Testis (tissue), 3 donors: ENCODE data around the gene HELQ. TPM values are rescaled to one million over a fixed set of nuclear protein-coding genes. Genes with fewer than 3 reads are reported as not detected.
"Not testable (repeated sequence)": the region's sequence is repeated elsewhere in the genome, so short reads cannot be mapped to it uniquely, and the experiment has no call there.

Source experiments
- DNase-seq: peaks from one replicate; pipeline ENCODE4 v3.0.0-alpha.2; 2019
- H3K27ac ChIP-seq, 2 donors: fragments of 200-600 bp; sonication (generic); one replicate each; pipeline ENCODE4 v1.5.1; 2019
- H3K27me3 ChIP-seq: fragments of 200-600 bp; sonication (generic); one replicate; pipeline ENCODE4 v1.5.1; 2019
- H3K36me3 ChIP-seq: fragments of 200-600 bp; sonication (generic); one replicate; pipeline ENCODE4 v1.5.1; 2017; ENCODE audit warnings: low read depth; ENCODE audit errors: missing control alignments
- H3K4me1 ChIP-seq: fragments of 200-600 bp; sonication (generic); one replicate; pipeline ENCODE4 v1.5.1; 2019
- H3K4me3 ChIP-seq, 2 donors: fragments of 200-600 bp; sonication (generic); one replicate each; pipeline ENCODE4 v1.5.1; 2017 to 2019
- H3K9me3 ChIP-seq: fragments of 200-600 bp; sonication (generic); one replicate; pipeline ENCODE4 v1.5.1; 2017
- POLR2A ChIP-seq: fragments of 450-650 bp; IDR thresholded peaks from one replicate; pipeline ENCODE4 v1.6.1; 2017; ENCODE audit warnings: antibody characterized with exemption, mild to moderate bottlenecking, moderate library complexity
- WGBS, 2 donors: methylation state at CpG; one replicate each; pipeline ENCODE4 v1.1.5; 2018; 5-methylcytosine and 5-hydroxymethylcytosine counted together
- intact Hi-C: fragments of 100-400 bp; cut with DNase I; formaldehyde crosslinking; loops from one replicate; pipeline ENCODE4 v1.15.1; 2023; ENCODE audit warnings: low total_unique reads
- polyA plus RNA-seq: library from polyadenylated mRNA; stranded (reverse); fragments of 350-450 nt; fragmentation: Illumina TruSeq; extraction: RNeasy Lipid Tissue Mini Kit (QIAGEN cat#74804); gene quantifications from one replicate; pipeline ENCODE4 v1.2.3, GENCODE V29; 2014; ENCODE audit warnings: low read depth, low replicate concordance; ENCODE audit not compliant: insufficient read depth
- total RNA-seq, 2 donors: library from RNA; depleted of rRNA; stranded (reverse); fragments of >200 nt; gene quantifications; one replicate each; pipeline ENCODE4 v1.2.3, GENCODE V29; 2016
- TF ChIP-seq, protein P1 (sequence below), 3 experiments: fragments of 450-650 bp in 2 of 3; fragments of 200-600 bp in 1 of 3; sonication (generic) in 1 of 3; IDR thresholded peaks; one replicate each; pipeline ENCODE4 v1.5.1; 2016 to 2019; ENCODE audit warnings: antibody characterized with exemption in 3 of 3, mild to moderate bottlenecking in 2 of 3, moderate library complexity in 1 of 3

The HELQ gene
- total and polyA plus RNA-seq, 3 donors from 2014 or later: 11.8 to 23.3 (median 17.5) TPM

DNA sequence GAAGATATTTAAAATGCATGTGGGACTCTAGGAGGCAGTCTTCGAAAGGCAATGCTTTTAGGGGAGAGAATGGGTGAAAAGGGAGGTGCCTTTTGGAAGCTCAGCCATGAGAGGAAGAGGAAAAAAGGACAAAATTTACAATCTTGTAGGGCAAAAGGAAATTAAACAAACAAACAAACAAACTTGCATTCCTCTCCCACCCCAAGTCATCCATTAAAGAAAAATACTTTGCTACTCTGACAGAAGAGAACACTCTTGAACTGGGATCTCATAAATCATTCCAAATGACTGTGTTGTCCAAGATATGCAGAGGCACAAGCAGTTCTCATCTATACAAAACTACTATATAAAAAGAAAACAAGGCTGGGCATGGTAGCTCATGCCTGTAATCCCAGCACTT lies 46.7 kb downstream of the HELQ start:
- no peak overlapping the region for H3K4me3 ChIP-seq
- 80 to 85% methylated on average over 1 of the region's 1 CpG for WGBS, 2 donors
- H3K4me1 ChIP-seq: no peaks in the 10 kb centered on the region
- H3K27ac ChIP-seq: no peak overlapping the region
- H3K36me3 ChIP-seq: no peaks in the 10 kb centered on the region
- intact Hi-C loops: no loop called here
- DNase-seq: no peak
- no peaks in the 10 kb centered on the region for H3K9me3 ChIP-seq
- TF ChIP-seq, protein P1, sequence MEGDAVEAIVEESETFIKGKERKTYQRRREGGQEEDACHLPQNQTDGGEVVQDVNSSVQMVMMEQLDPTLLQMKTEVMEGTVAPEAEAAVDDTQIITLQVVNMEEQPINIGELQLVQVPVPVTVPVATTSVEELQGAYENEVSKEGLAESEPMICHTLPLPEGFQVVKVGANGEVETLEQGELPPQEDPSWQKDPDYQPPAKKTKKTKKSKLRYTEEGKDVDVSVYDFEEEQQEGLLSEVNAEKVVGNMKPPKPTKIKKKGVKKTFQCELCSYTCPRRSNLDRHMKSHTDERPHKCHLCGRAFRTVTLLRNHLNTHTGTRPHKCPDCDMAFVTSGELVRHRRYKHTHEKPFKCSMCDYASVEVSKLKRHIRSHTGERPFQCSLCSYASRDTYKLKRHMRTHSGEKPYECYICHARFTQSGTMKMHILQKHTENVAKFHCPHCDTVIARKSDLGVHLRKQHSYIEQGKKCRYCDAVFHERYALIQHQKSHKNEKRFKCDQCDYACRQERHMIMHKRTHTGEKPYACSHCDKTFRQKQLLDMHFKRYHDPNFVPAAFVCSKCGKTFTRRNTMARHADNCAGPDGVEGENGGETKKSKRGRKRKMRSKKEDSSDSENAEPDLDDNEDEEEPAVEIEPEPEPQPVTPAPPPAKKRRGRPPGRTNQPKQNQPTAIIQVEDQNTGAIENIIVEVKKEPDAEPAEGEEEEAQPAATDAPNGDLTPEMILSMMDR (IDR thresholded peaks at IDR 0.05): no peak
- no peak for TF ChIP-seq POLR2A
- no peaks in the 10 kb centered on the region for H3K27me3 ChIP-seq

DNA sequence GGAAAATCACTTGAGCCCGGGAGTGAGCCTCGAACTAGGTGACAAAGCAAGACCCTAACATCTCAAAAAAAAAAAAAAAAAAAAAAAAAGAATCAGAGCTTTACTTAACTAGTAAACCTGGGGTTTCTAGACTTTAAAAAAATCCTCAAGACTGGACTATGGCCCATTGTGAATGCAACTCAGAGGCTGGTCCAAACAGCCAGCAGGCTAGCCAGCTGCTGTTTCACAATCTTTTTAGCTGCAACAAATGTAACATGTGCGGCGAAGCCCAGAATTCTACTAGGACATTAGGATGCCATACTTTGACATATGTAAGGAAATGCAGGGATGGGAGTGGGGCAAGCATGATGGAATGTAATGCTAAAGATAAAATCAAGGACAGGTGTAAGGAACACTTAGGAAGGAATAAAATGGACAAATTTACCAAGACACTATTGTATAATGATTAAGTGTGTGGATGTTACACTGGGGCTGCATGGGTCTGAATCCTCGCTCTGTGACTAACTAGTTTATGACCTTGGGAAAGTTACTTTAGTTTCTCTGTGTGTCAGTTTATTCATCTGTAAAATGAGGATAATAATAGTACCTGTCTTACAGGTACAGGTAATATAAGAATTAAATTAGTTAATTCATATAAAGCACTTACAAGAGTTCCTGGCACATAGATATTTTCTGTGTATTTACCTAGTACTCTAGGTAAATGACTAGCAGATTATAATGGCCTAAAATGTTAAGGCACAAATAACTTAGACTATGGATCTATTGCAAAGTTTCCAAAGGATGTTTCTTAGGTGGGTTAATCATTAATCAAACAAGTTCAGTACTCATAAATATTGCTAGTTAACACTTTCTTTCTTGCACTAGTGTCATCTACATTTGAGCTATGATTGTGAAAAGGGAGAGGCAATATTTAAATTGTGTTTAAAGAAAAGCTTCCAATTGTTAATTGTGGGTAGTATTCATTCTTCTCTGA lies 49.5 kb downstream of the HELQ start:
- H3K27ac ChIP-seq: no peak overlapping the region
- H3K36me3 ChIP-seq: no peaks in the 10 kb centered on the region
- H3K4me1 ChIP-seq: no peaks in the 10 kb centered on the region
- 76 to 82% methylated on average over 5 of the region's 5 CpGs for WGBS, 2 donors
- peak; percentile 20 for DNase-seq
- no peak overlapping the region for H3K4me3 ChIP-seq
- H3K9me3 ChIP-seq: no peaks in the 10 kb centered on the region
- TF ChIP-seq, protein P1 (IDR thresholded peaks at IDR 0.05): no peak
- no peak for TF ChIP-seq POLR2A
- intact Hi-C loops: no loop called here
- H3K27me3 ChIP-seq: no peaks in the 10 kb centered on the region

DNA sequence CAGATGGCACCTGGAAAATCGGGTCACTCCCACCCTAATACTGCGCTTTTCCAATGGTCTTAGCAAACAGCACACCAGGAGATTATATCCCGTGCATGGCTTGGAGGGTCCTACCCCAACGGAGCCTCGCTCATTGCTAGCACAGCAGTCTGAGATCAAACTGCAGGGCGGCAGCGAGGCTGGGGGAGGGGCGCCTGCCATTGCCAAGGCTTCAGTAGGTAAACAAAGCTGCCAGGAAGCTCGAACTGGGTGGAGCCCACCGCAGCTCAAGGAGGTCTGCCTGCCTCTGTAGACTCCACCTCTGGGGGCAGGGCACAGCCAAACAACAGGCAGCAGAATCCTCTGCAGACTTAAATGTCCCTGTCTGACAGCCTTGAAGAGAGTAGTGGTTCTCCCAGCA lies 57.5 kb downstream of the HELQ start:
- H3K4me1 ChIP-seq, H3K27me3 ChIP-seq, H3K4me3 ChIP-seq, DNase-seq, intact Hi-C loops, H3K9me3 ChIP-seq, H3K27ac ChIP-seq, H3K36me3 ChIP-seq: not testable (repeated sequence)
- WGBS, 2 donors: 91 to 96% methylated on average over 5 to 10 of the region's 10 CpGs

DNA sequence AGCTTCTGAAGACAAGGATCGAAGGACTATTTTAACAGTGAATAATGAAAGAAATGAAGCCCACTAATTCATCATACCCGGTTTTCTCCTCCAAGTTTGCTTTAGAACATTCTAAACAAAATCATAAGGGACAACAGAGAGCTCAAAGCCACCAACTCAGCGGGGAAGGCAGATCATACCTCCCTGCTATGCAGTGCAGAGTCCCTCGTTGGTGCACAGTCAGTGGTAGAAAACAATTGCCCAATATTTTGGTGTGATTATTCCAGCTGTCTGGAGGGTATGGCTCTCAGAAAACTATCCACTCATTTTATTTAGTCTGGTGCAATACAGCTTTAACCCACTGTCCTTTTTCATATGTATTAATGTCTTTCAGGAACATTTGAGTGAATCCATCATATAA lies 61.7 kb downstream of the HELQ start:
- Histone ChIP-seq H3K27me3 (no peaks in the 10 kb centered on the region), H3K4me3 (no peak overlapping the region), H3K27ac (no peak overlapping the region), H3K4me1 (no peaks in the 10 kb centered on the region), H3K9me3 (no peaks in the 10 kb centered on the region), H3K36me3 (no peaks in the 10 kb centered on the region)
- intact Hi-C loops: no loop called here
- 81 to 85% methylated on average over 4 of the region's 4 CpGs for WGBS, 2 donors
- no peak for DNase-seq
- TF ChIP-seq POLR2A: no peak
- TF ChIP-seq, protein P1 (IDR thresholded peaks at IDR 0.05): no peak

DNA sequence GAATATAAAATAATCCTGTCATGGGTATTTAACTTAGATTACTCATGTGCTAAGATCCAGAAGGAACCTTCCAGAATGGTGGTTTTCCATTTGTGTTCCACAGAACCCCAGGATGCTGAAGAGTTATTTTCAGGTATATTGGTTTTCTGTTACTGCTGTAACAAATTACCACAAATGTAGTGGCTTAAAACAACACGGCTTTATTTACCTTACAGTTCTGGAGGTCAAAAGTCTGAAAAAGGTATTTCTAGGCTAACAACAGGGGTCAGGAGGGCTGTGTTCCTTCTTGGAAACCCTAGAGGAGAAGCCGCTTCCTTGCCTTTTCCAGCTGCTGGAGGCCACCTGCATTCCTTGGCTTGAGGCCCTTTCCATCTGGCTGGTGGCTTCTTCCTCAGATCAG lies 63.1 kb downstream of the HELQ start:
- TF ChIP-seq, protein P1 (IDR thresholded peaks at IDR 0.05): no peak
- TF ChIP-seq POLR2A: no peak
- no peak overlapping the region for H3K27ac ChIP-seq
- no peaks in the 10 kb centered on the region for H3K36me3 ChIP-seq
- intact Hi-C loops: no loop called here
- H3K27me3 ChIP-seq: no peaks in the 10 kb centered on the region
- H3K9me3 ChIP-seq: no peaks in the 10 kb centered on the region
- no peaks in the 10 kb centered on the region for H3K4me1 ChIP-seq
- H3K4me3 ChIP-seq: no peak overlapping the region
- no peak for DNase-seq
- WGBS, 2 donors: 69 to 75% methylated on average over 2 of the region's 2 CpGs
